22Rv1 (cell line): ENCODE measurements around the gene BTG4.

ENCODE experiments used
- H3K27ac ChIP-seq: fragments of 450-650 bp; 2 replicates; pipeline ENCODE4 v1.5.1; 2017
- CTCF ChIP-seq: fragments of 450-650 bp; IDR thresholded peaks from 2 replicates; pipeline ENCODE4 v1.5.1; 2017; ENCODE audit warnings: mild to moderate bottlenecking
- ZFX ChIP-seq: fragments of 450-650 bp; IDR thresholded peaks from 2 replicates; pipeline ENCODE4 v1.6.1; 2017; ENCODE audit warnings: antibody characterized with exemption, borderline replicate concordance

The BTG4 gene

GRCh38 chr11:111554532-111554931, 42.3 kb upstream of the BTG4 start:
- no peak overlapping the region for H3K27ac ChIP-seq
- no peak for TF ChIP-seq ZFX
- TF ChIP-seq CTCF, result no peak

GRCh38 chr11:111550258-111550657, 38.1 kb upstream of the BTG4 start:
- no peak for TF ChIP-seq ZFX
- no peak for TF ChIP-seq CTCF
- H3K27ac ChIP-seq, result no peak overlapping the region

GRCh38 chr11:111549869-111550203, 37.6 kb upstream of the BTG4 start:
- H3K27ac ChIP-seq, result no peak overlapping the region
- TF ChIP-seq CTCF, result no peak
- no peak for TF ChIP-seq ZFX

GRCh38 chr11:111549196-111549868, 37.1 kb upstream of the BTG4 start:
- TF ChIP-seq ZFX (no peak), CTCF (no peak)
- H3K27ac ChIP-seq, result no peak overlapping the region

GRCh38 chr11:111548525-111548924, 36.3 kb upstream of the BTG4 start:
- TF ChIP-seq ZFX (no peak), CTCF (no peak)
- H3K27ac ChIP-seq, result no peak overlapping the region

- no peak overlapping the region for H3K27ac ChIP-seq
- TF ChIP-seq CTCF (no peak), ZFX (no peak)
These were observed 30.6 kb upstream of the BTG4 start for GRCh38 chr11:111542606-111543275.

GRCh38 chr11:111541254-111542061, 29.3 kb upstream of the BTG4 start:
- no peak overlapping the region for H3K27ac ChIP-seq
- TF ChIP-seq ZFX (no peak), CTCF (no peak)
